Sigmoid colon (tissue), 7 donors: ENCODE measurements around the gene TCF7L2. TPM values are rescaled to one million over a fixed set of nuclear protein-coding genes. Genes with fewer than 3 reads are reported as not detected.

Experiments
- DNase-seq: peaks from one replicate; pipeline ENCODE4 v3.0.0-alpha.2; 2019
- H3K27ac ChIP-seq, 4 donors: fragments of 200-600 bp; sonication (generic); one replicate each; pipeline ENCODE4 v1.5.1; 2016 to 2019; ENCODE audit warnings: mild to moderate bottlenecking in 1 of 4
- H3K27me3 ChIP-seq, 3 donors: fragments of 200-600 bp; sonication (generic); one replicate each; pipeline ENCODE4 v1.5.1; 2019; ENCODE audit warnings: mild to moderate bottlenecking in 1 of 3
- H3K36me3 ChIP-seq, 4 donors: fragments of 200-600 bp; sonication (generic); one replicate each; pipeline ENCODE4 v1.5.1; 2016 to 2019
- H3K4me1 ChIP-seq, 4 donors: fragments of 200-600 bp; sonication (generic); one replicate each; pipeline ENCODE4 v1.5.1; 2017 to 2019
- H3K4me3 ChIP-seq, 4 donors: fragments of 200-600 bp; sonication (generic); one replicate each; pipeline ENCODE4 v1.5.1; 2017 to 2019; ENCODE audit warnings: mild to moderate bottlenecking in 2 of 4, moderate library complexity in 1 of 4
- H3K9me3 ChIP-seq, 4 donors: fragments of 200-600 bp in 3 of 4; sonication (generic) in 3 of 4; one replicate each; pipeline versions ENCODE4 v1.5.1 to v1.6.1; 2013 to 2019
- EP300 ChIP-seq, 4 donors: sonication (generic); formaldehyde crosslinking; IDR thresholded peaks; one replicate each; pipeline ENCODE4 v1.6.1; 2017; ENCODE audit warnings: antibody characterized with exemption in 4 of 4
- POLR2A ChIP-seq, 2 donors: fragments of 450-650 bp; IDR thresholded peaks; one replicate each; pipeline ENCODE4 v1.6.1; 2016; ENCODE audit warnings: antibody characterized with exemption in 2 of 2, mild to moderate bottlenecking in 2 of 2, moderate library complexity in 2 of 2
- POLR2AphosphoS5 ChIP-seq, 4 donors: sonication (generic); formaldehyde crosslinking; IDR thresholded peaks; one replicate each; pipeline ENCODE4 v1.6.1; 2017; ENCODE audit warnings: antibody characterized with exemption in 4 of 4
- WGBS, 2 donors: extraction: QIAGEN DNeasy Blood & Tissue Kit; methylation state at CpG; one replicate each; pipeline ENCODE4 v1.1.7; 2013; 5-methylcytosine and 5-hydroxymethylcytosine counted together
- intact Hi-C: fragments of 100-400 bp; cut with DNase I; formaldehyde crosslinking; loops from one replicate; pipeline ENCODE4 v1.15.1; 2023
- polyA plus RNA-seq, 3 donors: library from polyadenylated mRNA; stranded (reverse); fragments of 200-250 nt; gene quantifications; one replicate each; pipeline ENCODE4 v1.2.3, GENCODE V29; 2013
- total RNA-seq, 4 donors: library from RNA; depleted of rRNA; stranded (reverse); fragments of >200 nt; gene quantifications; one replicate each; pipeline ENCODE4 v1.1.0, GENCODE V29; 2016
- TF ChIP-seq, protein P1 (sequence below), 4 experiments: fragments of 450-650 bp in 3 of 4; fragments of 200-600 bp in 1 of 4; IDR thresholded peaks; one replicate each; pipeline ENCODE4 v1.5.1; 2016 to 2019; ENCODE audit warnings: antibody characterized with exemption in 4 of 4, mild to moderate bottlenecking in 3 of 4, moderate library complexity in 2 of 4
- donor health status: healthy with polysubstance abuse.
- donor health status: Bipolar disorder and iron deficiency.
- donor health status: healthy.

Gene TCF7L2
- total and polyA plus RNA-seq, 7 donors, result 15.3 to 40.4 (median 30.0) TPM

DNA sequence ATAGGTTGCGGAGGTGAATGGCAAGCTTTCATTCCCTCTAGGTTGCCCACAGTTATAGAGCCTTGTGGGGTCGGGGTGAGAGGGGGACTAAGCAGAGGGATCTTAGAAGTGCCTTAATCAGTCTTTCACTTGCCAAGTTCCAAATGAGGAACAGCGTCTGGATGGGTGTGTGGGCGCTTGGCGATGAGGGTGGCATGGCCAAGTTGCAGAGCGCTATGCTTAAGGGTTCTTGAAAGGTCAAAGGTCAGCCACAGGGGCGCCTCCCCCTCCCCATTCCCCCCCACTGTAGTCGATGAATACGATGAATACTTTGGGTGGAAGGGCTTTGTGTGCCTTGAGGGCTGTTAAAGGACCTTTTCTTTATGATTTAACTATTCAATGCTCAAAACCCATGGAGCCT, 185.0 kb downstream of the TCF7L2 start:
- Histone ChIP-seq H3K4me3 (no peak overlapping the region), H3K9me3 (no peaks in the 10 kb centered on the region), H3K27me3 (no peaks in the 10 kb centered on the region), H3K36me3 (no peaks in the 10 kb centered on the region), H3K27ac (no peak overlapping the region), H3K4me1 (peaks cover 3 to 66% (median 52%) of the 10 kb centered on the region in 4 donors)
- intact Hi-C loops, result no loop called here
- WGBS, 2 donors, result 80 to 85% methylated on average over 9 of the region's 9 CpGs
- TF ChIP-seq POLR2A (IDR thresholded peaks at IDR 0.05) (no peak), EP300 (IDR thresholded peaks at IDR 0.05) (no peak), POLR2AphosphoS5 (IDR thresholded peaks at IDR 0.05) (no peak)
- no peak for DNase-seq

GRCh38 chr10:113137941-113138685, 188.1 kb downstream of the TCF7L2 start:
- intact Hi-C loops, result no loop called here
- H3K27ac ChIP-seq, result peak overlapping the region in 3 of 4 donors; percentile 65 to 80 (median 74)
- TF ChIP-seq POLR2A (IDR thresholded peaks at IDR 0.05) (no peak), EP300 (IDR thresholded peaks at IDR 0.05) (no peak), POLR2AphosphoS5 (IDR thresholded peaks at IDR 0.05) (no peak)
- H3K4me1 ChIP-seq, result peaks cover 3 to 68% (median 51%) of the 10 kb centered on the region in 4 donors
- no peak for DNase-seq
- H3K4me3 ChIP-seq, result no peak overlapping the region
- WGBS, 2 donors, result 88 to 92% methylated on average over 3 of the region's 3 CpGs
- H3K9me3 ChIP-seq, result no peaks in the 10 kb centered on the region
- no peaks in the 10 kb centered on the region for H3K27me3 ChIP-seq
- peaks cover 0 to 13% (median 2%) of the 10 kb centered on the region in 4 donors for H3K36me3 ChIP-seq

DNA sequence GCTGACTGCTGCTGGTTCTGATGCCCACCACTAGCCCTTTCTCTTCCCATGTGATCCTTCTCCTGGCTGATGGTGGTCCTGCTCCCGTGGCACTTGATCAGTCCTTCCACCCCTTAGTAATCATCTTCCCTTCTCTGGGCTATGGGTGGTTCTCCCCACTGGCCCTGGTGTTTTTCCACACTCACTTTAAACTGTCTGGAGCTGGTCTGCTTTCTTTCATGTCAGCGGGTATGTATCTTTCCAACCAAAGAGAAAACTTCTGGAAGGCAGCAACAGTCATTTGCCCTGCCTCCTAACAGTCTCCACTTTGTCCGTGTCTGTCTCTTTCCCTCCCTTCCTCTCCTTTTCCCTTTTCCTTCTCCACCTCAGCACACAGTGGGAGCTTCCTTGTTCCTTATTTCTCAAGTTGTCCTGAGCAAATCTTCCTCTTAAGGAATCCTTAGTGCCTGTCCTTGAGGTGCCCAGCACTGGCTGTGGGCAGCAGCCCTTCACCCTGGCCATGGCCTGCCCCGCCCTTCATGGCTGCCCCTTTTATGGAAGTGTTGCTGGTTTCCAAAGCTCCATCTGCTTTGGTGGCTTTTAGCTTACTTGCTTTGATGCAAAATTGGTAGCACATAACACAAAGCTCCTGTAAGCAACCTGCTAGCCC, 189.0 kb downstream of the TCF7L2 start:
- Histone ChIP-seq H3K36me3 (peaks cover 0 to 22% (median 4%) of the 10 kb centered on the region in 4 donors), H3K9me3 (no peaks in the 10 kb centered on the region), H3K27me3 (no peaks in the 10 kb centered on the region), H3K4me1 (peaks cover 3 to 59% (median 42%) of the 10 kb centered on the region in 4 donors), H3K27ac (peak overlapping the region in 3 of 4 donors; percentile 65 to 80 (median 74)), H3K4me3 (no peak overlapping the region)
- no peak for DNase-seq
- TF ChIP-seq POLR2AphosphoS5 (IDR thresholded peaks at IDR 0.05), result peak; percentile 63 to 95 (median 80)
- TF ChIP-seq POLR2A (IDR thresholded peaks at IDR 0.05), result no peak
- peak in 1 of 4 donors; percentile 73 for TF ChIP-seq EP300 (IDR thresholded peaks at IDR 0.05)
- 85 to 87% methylated on average over 4 of the region's 4 CpGs for WGBS, 2 donors
- intact Hi-C loops, result no loop called here

- Histone ChIP-seq H3K36me3 (peaks cover 0 to 28% (median 6%) of the 10 kb centered on the region in 4 donors), H3K27ac (peak overlapping the region in 3 of 4 donors; percentile 65 to 80 (median 74)), H3K4me1 (peaks cover 3 to 53% (median 38%) of the 10 kb centered on the region in 4 donors), H3K9me3 (no peaks in the 10 kb centered on the region), H3K4me3 (no peak overlapping the region), H3K27me3 (no peaks in the 10 kb centered on the region)
- DNase-seq, result no peak
- TF ChIP-seq, protein P1, sequence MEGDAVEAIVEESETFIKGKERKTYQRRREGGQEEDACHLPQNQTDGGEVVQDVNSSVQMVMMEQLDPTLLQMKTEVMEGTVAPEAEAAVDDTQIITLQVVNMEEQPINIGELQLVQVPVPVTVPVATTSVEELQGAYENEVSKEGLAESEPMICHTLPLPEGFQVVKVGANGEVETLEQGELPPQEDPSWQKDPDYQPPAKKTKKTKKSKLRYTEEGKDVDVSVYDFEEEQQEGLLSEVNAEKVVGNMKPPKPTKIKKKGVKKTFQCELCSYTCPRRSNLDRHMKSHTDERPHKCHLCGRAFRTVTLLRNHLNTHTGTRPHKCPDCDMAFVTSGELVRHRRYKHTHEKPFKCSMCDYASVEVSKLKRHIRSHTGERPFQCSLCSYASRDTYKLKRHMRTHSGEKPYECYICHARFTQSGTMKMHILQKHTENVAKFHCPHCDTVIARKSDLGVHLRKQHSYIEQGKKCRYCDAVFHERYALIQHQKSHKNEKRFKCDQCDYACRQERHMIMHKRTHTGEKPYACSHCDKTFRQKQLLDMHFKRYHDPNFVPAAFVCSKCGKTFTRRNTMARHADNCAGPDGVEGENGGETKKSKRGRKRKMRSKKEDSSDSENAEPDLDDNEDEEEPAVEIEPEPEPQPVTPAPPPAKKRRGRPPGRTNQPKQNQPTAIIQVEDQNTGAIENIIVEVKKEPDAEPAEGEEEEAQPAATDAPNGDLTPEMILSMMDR (IDR thresholded peaks at IDR 0.05), result no peak
- TF ChIP-seq POLR2AphosphoS5 (IDR thresholded peaks at IDR 0.05), result no peak
- TF ChIP-seq POLR2A (IDR thresholded peaks at IDR 0.05), result no peak
- no peak for TF ChIP-seq EP300 (IDR thresholded peaks at IDR 0.05)
- intact Hi-C loops, result no loop called here
- 62 to 72% methylated on average over 2 of the region's 2 CpGs for WGBS, 2 donors
Measured at GRCh38 chr10:113139699-113140098, 189.7 kb downstream of the TCF7L2 start.

DNA sequence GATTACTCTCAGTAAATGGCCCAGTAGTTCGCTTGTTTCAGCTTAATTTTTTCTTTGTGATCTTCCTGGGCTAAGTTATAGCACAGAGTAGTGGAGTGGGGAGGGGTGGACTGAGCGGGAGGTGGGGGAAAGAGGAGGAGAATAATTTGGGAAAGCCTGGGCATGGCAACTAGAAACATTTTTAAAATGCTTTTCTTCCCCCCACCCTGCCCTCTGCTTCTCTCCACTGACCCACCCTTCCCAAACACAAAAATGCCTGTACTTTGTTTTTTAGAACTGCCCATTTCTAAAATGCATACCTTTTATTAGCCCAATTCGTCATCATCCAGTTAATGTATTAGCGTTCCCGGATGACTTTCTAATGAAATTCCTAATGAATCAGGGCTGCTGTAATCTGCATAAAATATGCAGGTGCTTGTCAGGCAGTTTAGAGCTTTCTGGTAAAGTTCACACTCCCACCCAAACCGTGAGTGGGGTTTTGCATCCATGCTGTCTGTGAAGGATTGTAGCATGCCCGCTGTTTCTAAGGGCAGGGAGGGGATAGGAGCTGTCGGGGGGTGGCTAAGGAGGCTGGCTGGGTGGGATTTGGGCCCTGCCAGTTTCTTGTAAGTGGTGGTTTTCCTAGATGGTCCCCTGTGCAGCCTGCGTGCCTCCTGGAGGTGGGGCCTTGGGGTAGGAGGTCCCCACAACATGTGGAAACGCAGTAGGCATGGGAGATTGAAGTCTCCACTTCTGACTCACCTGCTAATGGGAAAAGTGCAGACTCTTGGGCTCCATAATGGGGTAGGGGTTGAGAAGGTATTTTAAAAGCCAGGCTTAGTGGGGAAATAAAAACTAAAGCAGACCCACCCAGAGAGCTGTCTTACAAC, 190.3 kb downstream of the TCF7L2 start:
- H3K27me3 ChIP-seq, result no peaks in the 10 kb centered on the region
- DNase-seq, result no peak
- intact Hi-C loops, result no loop called here
- H3K36me3 ChIP-seq, result peaks cover 0 to 34% (median 6%) of the 10 kb centered on the region in 4 donors
- H3K4me3 ChIP-seq, result no peak overlapping the region
- WGBS, 2 donors, result 93 to 94% methylated on average over 10 of the region's 10 CpGs
- H3K27ac ChIP-seq, result peak overlapping the region in 3 of 4 donors; percentile 65 to 80 (median 74)
- no peaks in the 10 kb centered on the region for H3K9me3 ChIP-seq
- H3K4me1 ChIP-seq, result peaks cover under 1 to 47% (median 35%) of the 10 kb centered on the region in 4 donors
- TF ChIP-seq, protein P1 (IDR thresholded peaks at IDR 0.05), result no peak
- TF ChIP-seq POLR2A (IDR thresholded peaks at IDR 0.05) (no peak), POLR2AphosphoS5 (IDR thresholded peaks at IDR 0.05) (no peak), EP300 (IDR thresholded peaks at IDR 0.05) (no peak)
